ENCODE measurements around the gene TTLL5.

- TF ChIP-seq CTCF (IDR thresholded peaks at IDR 0.05) (no peak), POLR2A (IDR thresholded peaks at IDR 0.05) (no peak), POLR2AphosphoS5 (IDR thresholded peaks at IDR 0.05) (no peak), EP300 (IDR thresholded peaks at IDR 0.05) (no peak)
Observed at GRCh38 chr14:75877884-75878283, 216.8 kb downstream of the TTLL5 start.
